ENCODE results near the gene SLC6A16.
"Not testable (repeated sequence)": the region's sequence is repeated elsewhere in the genome, so short reads cannot be mapped to it uniquely, and the experiment has no call there.

Gene SLC6A16

DNA sequence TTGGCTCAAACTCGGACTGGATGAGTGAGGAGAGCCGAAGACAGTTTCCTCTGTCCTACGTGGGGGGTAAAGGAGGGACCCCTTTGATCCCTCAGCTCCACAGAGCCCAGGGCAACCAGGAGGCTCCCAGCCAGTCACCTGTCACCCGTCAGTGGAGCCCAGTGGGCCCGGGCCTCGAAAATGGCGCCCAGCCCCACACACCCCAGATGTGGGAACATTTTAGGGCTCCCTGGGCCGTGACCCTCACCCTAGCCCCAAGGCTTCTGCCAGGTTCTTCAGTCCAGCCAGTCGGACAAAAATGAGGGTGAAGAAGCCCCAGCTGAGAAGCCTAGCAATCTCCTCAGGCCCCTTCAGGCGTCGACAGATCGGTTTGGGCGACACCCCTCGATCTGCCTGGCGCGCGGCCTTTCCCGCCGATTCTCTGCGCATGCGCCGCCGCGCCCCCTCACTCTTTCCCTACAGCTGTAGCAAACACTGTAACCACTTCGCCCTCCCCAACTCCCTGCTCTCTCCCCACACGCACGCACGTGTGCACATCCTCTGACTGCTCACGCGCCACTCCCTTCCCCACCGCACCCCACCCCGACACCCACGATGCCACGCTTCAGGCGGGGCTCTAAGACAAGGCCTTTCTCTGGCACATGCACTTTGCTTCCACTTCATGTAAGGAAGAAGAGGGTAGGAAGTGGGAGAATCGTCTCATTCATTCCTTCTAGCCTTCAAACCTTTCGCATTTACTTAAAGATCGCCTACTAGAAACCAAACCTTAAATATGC is at the start of gene SLC6A16:
Gene SLC6A16 (minus strand): TSS at position 391 of the 776 bp plus-strand sequence. CDS start 13,844 bp downstream, outside the sequence.
- Histone ChIP-seq H3K9me3 (ENCODE audit: control insufficient read depth, low read length) (no peaks in the 10 kb centered on the region), H3K4me3 (ENCODE audit: low read length) (no peak within 1 kb of the TSS), H3K4me1 (ENCODE audit: control insufficient read depth, insufficient read depth, low read length) (no peaks in the 10 kb centered on the region), H3K9ac (ENCODE audit: low read length) (no peak within 1 kb of the TSS), H3K36me3 (ENCODE audit: control insufficient read depth, insufficient read depth, low read length) (no peaks in the 10 kb centered on the region), H3K27me3 (ENCODE audit: control insufficient read depth, insufficient read depth, low read length) (no peaks in the 10 kb centered on the region)

DNA sequence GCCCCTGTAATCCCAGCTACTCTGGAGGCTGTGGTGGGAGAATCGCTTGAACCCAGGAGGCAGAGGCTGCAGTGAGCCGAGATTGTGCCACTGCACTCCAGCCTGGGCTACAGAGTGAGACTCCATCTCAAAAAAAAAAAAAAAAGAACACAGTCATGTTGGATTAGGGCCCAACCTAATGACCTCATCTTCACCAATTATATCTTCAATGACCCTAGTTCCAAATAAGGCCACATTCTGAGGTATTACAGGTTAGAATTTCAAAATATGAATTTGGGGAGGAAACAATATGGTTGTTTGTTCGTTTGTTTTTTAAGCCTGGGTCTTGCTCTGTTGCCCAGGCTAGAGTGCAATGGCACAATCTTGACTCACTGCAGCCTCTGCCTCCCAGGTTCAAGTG is 48.2 kb upstream of the SLC6A16 start:
- H3K27me3 ChIP-seq (ENCODE audit: control insufficient read depth, insufficient read depth, low read length); H3K9me3 ChIP-seq (ENCODE audit: control insufficient read depth, low read length); H3K36me3 ChIP-seq (ENCODE audit: control insufficient read depth, insufficient read depth, low read length); H3K9ac ChIP-seq (ENCODE audit: low read length); H3K4me3 ChIP-seq (ENCODE audit: low read length); H3K4me1 ChIP-seq (ENCODE audit: control insufficient read depth, insufficient read depth, low read length): not testable (repeated sequence)

DNA sequence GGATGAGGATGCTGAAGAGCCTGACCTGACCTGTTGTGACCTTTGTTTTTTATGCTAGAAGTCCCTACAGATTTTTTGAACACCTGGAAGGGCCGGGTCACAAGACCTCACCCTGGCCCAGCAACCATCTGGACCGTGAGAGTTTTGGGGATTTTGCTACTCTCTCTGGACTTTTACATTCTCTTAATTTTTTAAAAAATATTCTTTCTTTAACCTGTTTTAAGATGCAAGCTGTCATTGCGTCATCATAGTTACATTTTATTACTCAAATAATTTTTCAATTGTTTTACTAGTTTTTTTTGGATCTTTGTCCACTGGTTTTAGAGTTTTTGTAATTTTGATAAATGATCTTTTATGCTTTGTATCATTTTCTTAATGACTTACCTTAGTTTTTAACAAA is 46.2 kb upstream of the SLC6A16 start:
- Histone ChIP-seq H3K27me3 (ENCODE audit: control insufficient read depth, insufficient read depth, low read length) (peaks cover 4% of the 10 kb centered on the region), H3K36me3 (ENCODE audit: control insufficient read depth, insufficient read depth, low read length) (no peaks in the 10 kb centered on the region), H3K9me3 (ENCODE audit: control insufficient read depth, low read length) (no peaks in the 10 kb centered on the region), H3K4me1 (ENCODE audit: control insufficient read depth, insufficient read depth, low read length) (no peaks in the 10 kb centered on the region), H3K4me3 (ENCODE audit: low read length) (no peak overlapping the region), H3K9ac (ENCODE audit: low read length) (no peak overlapping the region)

DNA sequence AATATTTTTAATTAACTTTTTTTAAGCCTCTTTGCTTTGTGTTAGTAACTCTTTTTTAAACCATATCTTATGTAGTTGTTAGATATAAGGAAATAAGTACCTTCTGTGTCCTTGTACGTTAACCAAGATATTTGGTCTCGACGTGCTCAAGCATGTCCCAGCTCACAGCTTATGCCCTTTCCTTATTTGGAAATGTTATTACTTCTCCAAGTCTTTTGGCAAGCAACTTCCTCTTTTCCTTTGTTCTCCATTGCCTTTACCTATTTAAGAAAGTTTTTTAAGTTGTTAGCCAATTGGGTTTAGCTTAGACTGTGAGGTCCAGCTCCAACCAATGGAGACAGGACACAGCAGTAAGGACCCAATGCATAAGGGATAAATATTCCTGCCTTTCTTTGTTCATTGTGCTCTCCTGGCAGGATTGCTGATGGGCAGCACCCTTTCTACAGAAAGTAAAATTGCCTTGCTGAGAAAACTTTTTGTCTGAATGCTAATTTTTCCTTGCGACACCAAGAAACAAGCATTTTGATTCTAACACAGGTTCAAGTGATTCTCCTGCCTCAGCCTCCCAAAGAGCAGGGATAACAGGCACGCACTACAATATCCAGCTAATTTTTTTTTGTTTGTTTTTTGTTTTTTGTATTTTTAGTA is 43.8 kb upstream of the SLC6A16 start:
- peaks cover 4% of the 10 kb centered on the region for H3K4me1 ChIP-seq (ENCODE audit: control insufficient read depth, insufficient read depth, low read length)
- H3K9ac ChIP-seq (ENCODE audit: low read length): no peak overlapping the region
- no peaks in the 10 kb centered on the region for H3K27me3 ChIP-seq (ENCODE audit: control insufficient read depth, insufficient read depth, low read length)
- H3K9me3 ChIP-seq (ENCODE audit: control insufficient read depth, low read length): no peaks in the 10 kb centered on the region
- H3K36me3 ChIP-seq (ENCODE audit: control insufficient read depth, insufficient read depth, low read length): no peaks in the 10 kb centered on the region
- no peak overlapping the region for H3K4me3 ChIP-seq (ENCODE audit: low read length)

DNA sequence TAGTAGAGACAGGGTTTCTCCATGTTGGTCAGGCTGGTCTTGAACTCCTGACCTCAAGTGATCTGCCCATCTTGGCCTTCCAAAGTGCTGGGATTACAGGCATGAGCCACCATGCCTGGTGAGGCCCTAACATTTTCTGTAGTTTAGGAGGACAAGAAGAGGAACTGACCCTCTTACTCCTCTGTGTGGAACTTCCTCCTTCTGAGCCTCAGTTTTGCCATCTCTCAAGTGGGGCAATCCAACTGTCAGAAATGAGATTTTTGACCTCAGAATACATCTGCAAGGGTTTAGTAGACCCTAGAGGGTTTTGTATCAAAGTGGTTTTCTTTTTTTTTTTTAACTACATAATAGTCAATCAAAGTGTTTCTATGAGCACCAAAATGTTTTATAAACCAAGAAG is 41.1 kb upstream of the SLC6A16 start:
- Histone ChIP-seq H3K4me3 (ENCODE audit: low read length) (no peak overlapping the region), H3K27me3 (ENCODE audit: control insufficient read depth, insufficient read depth, low read length) (peaks cover 16% of the 10 kb centered on the region), H3K9me3 (ENCODE audit: control insufficient read depth, low read length) (no peaks in the 10 kb centered on the region), H3K36me3 (ENCODE audit: control insufficient read depth, insufficient read depth, low read length) (no peaks in the 10 kb centered on the region), H3K4me1 (ENCODE audit: control insufficient read depth, insufficient read depth, low read length) (peaks cover 28% of the 10 kb centered on the region), H3K9ac (ENCODE audit: low read length) (no peak overlapping the region)

DNA sequence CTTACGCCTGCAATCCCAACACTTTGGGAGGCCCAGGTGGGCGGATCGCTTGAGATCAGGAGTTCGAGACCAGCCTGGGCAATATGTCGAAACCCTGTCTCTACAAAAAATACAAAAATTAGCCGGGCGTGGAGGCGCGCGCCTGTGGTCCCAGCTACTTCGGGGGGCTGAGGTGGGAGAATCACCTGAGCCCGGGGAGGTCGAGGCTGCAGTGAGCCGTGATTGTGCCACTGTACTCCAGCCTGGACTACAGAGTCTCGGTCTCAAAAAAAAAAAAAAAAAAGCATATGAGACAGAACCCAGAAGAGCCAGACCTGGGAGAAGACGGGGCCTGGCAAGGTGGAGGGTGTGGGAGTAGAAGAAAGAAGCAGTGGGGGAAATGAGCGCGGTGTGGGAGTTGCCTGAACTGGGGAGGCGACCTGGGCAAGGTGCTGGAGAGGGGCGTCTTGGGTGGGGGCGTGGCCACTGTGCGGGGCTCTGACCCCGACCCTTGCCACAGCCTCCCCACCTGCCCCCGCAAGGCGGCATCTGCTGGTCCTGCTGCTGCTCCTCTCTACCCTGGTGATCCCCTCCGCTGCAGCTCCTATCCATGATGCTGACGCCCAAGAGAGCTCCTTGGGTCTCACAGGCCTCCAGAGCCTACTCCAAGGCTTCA is 39.2 kb upstream of the SLC6A16 start:
- H3K9me3 ChIP-seq (ENCODE audit: control insufficient read depth, low read length): no peaks in the 10 kb centered on the region
- peak overlapping the region; percentile 53 for H3K9ac ChIP-seq (ENCODE audit: low read length)
- peaks cover 16% of the 10 kb centered on the region for H3K27me3 ChIP-seq (ENCODE audit: control insufficient read depth, insufficient read depth, low read length)
- H3K4me3 ChIP-seq (ENCODE audit: low read length): no peak overlapping the region
- H3K36me3 ChIP-seq (ENCODE audit: control insufficient read depth, insufficient read depth, low read length): no peaks in the 10 kb centered on the region
- H3K4me1 ChIP-seq (ENCODE audit: control insufficient read depth, insufficient read depth, low read length): peaks cover 28% of the 10 kb centered on the region

DNA sequence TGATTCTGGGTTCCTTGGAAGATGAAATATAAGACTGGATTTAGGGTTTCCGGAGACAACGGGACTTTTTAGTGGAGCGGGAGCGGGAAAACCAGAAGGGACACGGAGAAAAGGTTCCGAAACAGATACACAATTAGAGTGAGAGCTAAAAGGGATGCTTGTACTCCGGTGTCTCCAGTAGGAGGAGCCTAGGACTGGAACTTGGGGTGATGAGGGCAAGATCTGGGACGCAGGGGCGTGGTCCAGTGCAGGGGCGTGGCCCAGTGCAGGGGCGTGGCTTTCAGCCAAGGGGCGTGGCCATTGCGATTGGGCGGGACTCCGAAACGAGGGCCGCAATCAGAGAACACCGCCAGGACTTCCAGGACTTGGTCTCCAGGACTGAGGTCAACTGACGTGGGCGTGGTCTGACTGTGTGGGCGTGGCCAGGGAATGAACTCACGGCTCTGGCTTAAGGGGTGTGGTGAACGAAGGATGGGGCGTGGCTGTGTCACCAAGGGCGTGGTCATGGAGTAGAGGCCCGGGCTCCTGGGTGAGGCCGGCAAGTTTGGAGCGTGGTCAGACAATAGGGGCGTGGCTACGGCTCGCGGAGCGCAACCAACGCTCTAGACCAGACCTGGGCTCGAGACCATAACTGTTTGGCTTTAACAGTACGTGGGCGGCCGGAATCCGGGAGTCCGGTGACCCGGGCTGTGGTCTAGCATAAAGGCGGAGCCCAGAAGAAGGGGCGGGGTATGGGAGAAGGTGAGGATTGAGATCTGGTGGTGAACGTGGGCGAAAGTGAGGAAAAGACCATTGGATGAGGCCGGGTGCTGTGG is 38.5 kb upstream of the SLC6A16 start, which contains the start of gene DKKL1:
Gene DKKL1 (plus strand): TSS at position 610 of the 815 bp plus-strand sequence. CDS start 122 bp downstream, at position 732.
- H3K9ac ChIP-seq (ENCODE audit: low read length): peak within 1 kb of the TSS; percentile 53
- no peak within 1 kb of the TSS for H3K4me3 ChIP-seq (ENCODE audit: low read length)

DNA sequence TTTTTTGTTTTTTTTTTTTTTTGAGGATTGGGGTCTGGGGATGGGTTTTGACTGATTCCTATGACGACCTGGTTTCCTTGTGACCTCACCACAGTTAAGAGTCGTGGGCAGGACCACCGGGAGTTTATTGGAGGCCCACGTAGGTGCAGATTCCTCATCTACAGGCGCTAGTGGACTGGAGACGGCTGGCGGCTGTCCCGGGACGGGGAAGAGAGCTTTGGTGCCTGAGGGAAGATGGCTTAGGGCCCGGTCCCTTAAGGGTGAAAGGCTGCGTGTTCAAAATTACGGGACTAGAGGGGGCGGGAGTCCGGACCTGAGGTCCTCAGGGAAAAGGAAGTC is 37.9 kb upstream of the SLC6A16 start:
- Histone ChIP-seq H3K4me3 (ENCODE audit: low read length) (no peak overlapping the region), H3K27me3 (ENCODE audit: control insufficient read depth, insufficient read depth, low read length) (peaks cover 16% of the 10 kb centered on the region), H3K9ac (ENCODE audit: low read length) (no peak overlapping the region), H3K36me3 (ENCODE audit: control insufficient read depth, insufficient read depth, low read length) (no peaks in the 10 kb centered on the region), H3K9me3 (ENCODE audit: control insufficient read depth, low read length) (no peaks in the 10 kb centered on the region), H3K4me1 (ENCODE audit: control insufficient read depth, insufficient read depth, low read length) (peaks cover 28% of the 10 kb centered on the region)

More for the DNA sequence above, 38.5 kb upstream of the SLC6A16 start, which contains the start of gene DKKL1:
- H3K27me3 ChIP-seq (ENCODE audit: control insufficient read depth, insufficient read depth, low read length): peaks cover 16% of the 10 kb centered on the region
- H3K9me3 ChIP-seq (ENCODE audit: control insufficient read depth, low read length): no peaks in the 10 kb centered on the region
- H3K36me3 ChIP-seq (ENCODE audit: control insufficient read depth, insufficient read depth, low read length): no peaks in the 10 kb centered on the region
- peaks cover 28% of the 10 kb centered on the region for H3K4me1 ChIP-seq (ENCODE audit: control insufficient read depth, insufficient read depth, low read length)

GRCh38 chr19:49362048-49362928 is 37.3 kb upstream of the SLC6A16 start, which contains the start of gene TEAD2:
TSS of gene TEAD2 (minus strand) at chr19:49362416. CDS start at chr19:49360075, 2,341 bp downstream.
- H3K36me3 ChIP-seq (ENCODE audit: control insufficient read depth, insufficient read depth, low read length): no peaks in the 10 kb centered on the region
- H3K4me3 ChIP-seq (ENCODE audit: low read length): peak within 1 kb of the TSS; percentile 19
- H3K4me1 ChIP-seq (ENCODE audit: control insufficient read depth, insufficient read depth, low read length): peaks cover 28% of the 10 kb centered on the region
- no peaks in the 10 kb centered on the region for H3K9me3 ChIP-seq (ENCODE audit: control insufficient read depth, low read length)
- H3K27me3 ChIP-seq (ENCODE audit: control insufficient read depth, insufficient read depth, low read length): peaks cover 16% of the 10 kb centered on the region
- peak within 1 kb of the TSS; percentile 76 for H3K9ac ChIP-seq (ENCODE audit: low read length)

DNA sequence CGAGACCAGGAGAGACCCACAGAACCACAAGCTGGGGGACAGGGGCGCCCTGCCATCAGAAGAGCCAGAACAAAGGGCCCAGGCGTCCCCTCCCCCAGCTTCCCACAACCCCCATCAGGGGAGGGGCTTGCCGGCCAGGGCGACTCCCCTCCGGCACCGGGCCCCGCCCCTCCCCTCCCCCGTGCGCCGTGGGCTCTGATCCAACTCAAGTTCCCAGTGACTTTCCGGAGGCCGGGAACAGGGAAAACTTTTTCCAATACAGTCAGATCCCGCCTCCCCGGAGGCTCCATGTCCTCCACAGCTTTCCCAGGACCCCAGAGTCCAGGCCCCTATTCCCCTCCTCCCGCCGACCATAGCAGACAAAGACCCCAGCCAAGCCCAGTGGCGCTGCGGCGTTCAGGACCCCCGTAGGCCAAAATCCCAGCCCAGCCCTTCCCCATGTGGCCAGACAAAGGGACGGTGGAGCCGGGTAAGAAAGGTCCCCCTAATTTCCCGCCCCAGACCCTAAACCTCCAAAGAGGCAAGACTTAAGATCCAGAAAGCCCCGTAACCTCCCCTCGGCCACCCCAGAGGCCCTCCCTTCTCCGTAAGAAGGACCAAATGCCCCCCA is 36.6 kb upstream of the SLC6A16 start:
- H3K9ac ChIP-seq (ENCODE audit: low read length): peak overlapping the region; percentile 76
- H3K27me3 ChIP-seq (ENCODE audit: control insufficient read depth, insufficient read depth, low read length): peaks cover 16% of the 10 kb centered on the region
- H3K4me3 ChIP-seq (ENCODE audit: low read length): peak overlapping the region; percentile 19
- H3K36me3 ChIP-seq (ENCODE audit: control insufficient read depth, insufficient read depth, low read length): no peaks in the 10 kb centered on the region
- no peaks in the 10 kb centered on the region for H3K9me3 ChIP-seq (ENCODE audit: control insufficient read depth, low read length)
- H3K4me1 ChIP-seq (ENCODE audit: control insufficient read depth, insufficient read depth, low read length): peaks cover 28% of the 10 kb centered on the region

Measured in mucosa of stomach (tissue), 1 donor.